Mesothelial cell of epicardium (in vitro differentiated cells): ENCODE results near the gene CREBRF. TPM values are rescaled to one million over a fixed set of nuclear protein-coding genes. Genes with fewer than 3 reads are reported as not detected.

Source experiments
- DNase-seq, 2 experiments: peaks; one replicate each; pipeline ENCODE4 v3.0.0; 2021; ENCODE audit warnings: low spot score in 2 of 2; ENCODE audit not compliant: unreplicated experiment in 2 of 2
- H3K27ac Mint-ChIP-seq: 2 replicates; pipeline ENCODE4 v1.8.0; 2021; ENCODE audit warnings: mixed read lengths
- H3K27me3 Mint-ChIP-seq: 2 replicates; pipeline ENCODE4 v1.8.0; 2021; ENCODE audit warnings: low read depth, mixed read lengths
- H3K36me3 Mint-ChIP-seq: 2 replicates; pipeline ENCODE4 v1.8.0; 2021; ENCODE audit warnings: mixed read lengths
- H3K4me1 Mint-ChIP-seq: 2 replicates; pipeline ENCODE4 v1.8.0; 2021; ENCODE audit warnings: mixed read lengths
- H3K4me3 Mint-ChIP-seq: 2 replicates; pipeline ENCODE4 v1.8.0; 2021; ENCODE audit warnings: mild to moderate bottlenecking, moderate library complexity, mixed read lengths
- H3K9me3 Mint-ChIP-seq: 2 replicates; pipeline ENCODE4 v1.8.0; 2021; ENCODE audit warnings: mixed read lengths
- total RNA-seq: library from RNA; stranded (reverse); gene quantifications from 3 replicates; pipeline ENCODE4 v1.2.1, GENCODE V29; 2021
- TF ChIP-seq, protein P1 (sequence below): fragments of 200-600 bp; sonication (generic); IDR thresholded peaks from one replicate; pipeline ENCODE4 v1.5.0; 2021; ENCODE audit warnings: antibody characterized with exemption; ENCODE audit not compliant: unreplicated experiment

The CREBRF gene
- total RNA-seq, 1 donor from 2014 or later: 20.3 TPM

DNA sequence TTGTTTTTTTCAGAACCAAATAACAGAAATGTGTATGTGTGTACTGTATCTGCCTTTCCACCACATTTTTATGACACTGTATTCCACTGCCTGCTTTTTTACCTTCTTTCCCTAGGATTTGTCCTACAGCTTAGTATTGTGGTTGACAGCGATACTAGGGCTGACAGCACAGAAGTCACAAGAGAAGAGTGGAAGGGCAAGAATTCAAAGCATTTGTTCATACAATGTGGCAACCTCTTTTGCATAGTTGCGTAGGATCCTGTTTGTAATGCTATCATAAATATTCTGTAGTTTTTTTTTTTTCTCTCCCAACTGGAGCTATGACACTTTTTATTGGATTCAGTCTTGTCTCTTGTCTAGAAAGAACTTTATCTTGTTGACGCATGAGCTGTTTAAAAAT lies 82.6 kb downstream of the CREBRF start:
- Mint-ChIP-seq H3K4me3 (no peak overlapping the region), H3K4me1 (no peaks in the 10 kb centered on the region)
- TF ChIP-seq, protein P1, sequence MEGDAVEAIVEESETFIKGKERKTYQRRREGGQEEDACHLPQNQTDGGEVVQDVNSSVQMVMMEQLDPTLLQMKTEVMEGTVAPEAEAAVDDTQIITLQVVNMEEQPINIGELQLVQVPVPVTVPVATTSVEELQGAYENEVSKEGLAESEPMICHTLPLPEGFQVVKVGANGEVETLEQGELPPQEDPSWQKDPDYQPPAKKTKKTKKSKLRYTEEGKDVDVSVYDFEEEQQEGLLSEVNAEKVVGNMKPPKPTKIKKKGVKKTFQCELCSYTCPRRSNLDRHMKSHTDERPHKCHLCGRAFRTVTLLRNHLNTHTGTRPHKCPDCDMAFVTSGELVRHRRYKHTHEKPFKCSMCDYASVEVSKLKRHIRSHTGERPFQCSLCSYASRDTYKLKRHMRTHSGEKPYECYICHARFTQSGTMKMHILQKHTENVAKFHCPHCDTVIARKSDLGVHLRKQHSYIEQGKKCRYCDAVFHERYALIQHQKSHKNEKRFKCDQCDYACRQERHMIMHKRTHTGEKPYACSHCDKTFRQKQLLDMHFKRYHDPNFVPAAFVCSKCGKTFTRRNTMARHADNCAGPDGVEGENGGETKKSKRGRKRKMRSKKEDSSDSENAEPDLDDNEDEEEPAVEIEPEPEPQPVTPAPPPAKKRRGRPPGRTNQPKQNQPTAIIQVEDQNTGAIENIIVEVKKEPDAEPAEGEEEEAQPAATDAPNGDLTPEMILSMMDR: no peak

DNA sequence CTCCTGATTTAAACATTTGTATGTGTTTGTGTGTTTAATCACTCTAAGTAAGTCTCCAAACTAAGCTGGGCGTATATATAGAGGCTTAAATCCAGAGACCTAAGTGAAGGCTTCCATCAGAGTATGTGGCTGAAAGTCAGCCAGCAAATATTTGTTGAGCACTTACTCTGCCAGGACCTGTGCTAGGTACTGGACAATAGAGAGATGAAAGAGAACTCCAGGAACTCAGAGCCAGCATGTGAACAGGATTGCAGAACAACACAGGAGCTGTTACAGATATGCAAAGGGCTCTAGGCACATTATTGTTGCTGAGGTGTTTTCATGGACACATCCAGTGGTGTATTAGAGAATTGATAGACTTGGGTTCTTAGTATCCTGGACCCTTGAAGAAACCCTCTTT lies 83.5 kb downstream of the CREBRF start:
- TF ChIP-seq, protein P1: no peak
- Mint-ChIP-seq H3K27me3 (no peaks in the 10 kb centered on the region), H3K36me3 (no peaks in the 10 kb centered on the region), H3K4me3 (no peak overlapping the region), H3K4me1 (peaks cover 3% of the 10 kb centered on the region), H3K9me3 (no peaks in the 10 kb centered on the region), H3K27ac (no peak overlapping the region)
- no peak for DNase-seq

More for the DNA sequence above, 82.6 kb downstream of the CREBRF start:
- Mint-ChIP-seq H3K27ac (no peak overlapping the region), H3K27me3 (no peaks in the 10 kb centered on the region), H3K36me3 (no peaks in the 10 kb centered on the region), H3K9me3 (no peaks in the 10 kb centered on the region)
- no peak for DNase-seq

DNA sequence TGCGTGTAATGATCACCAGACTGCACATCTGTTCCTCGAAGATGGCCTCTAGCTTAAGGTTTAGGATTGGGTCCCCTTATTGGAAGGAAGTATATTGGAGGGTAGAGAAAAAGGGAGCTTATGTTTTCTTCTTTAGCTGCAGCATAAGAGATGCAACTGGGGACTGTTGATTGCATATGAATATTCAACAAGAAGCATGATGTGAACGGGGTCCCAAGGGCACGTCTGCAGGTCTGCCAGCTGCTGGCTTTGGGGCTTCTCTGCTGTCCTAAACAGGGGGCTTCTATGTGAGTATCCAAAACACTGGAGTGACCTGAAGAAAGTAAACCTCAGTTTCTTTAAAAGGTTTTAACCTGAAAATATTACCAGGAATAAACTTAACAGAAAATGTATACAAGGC lies 84.6 kb downstream of the CREBRF start:
- H3K4me1 Mint-ChIP-seq: peaks cover 8% of the 10 kb centered on the region
- TF ChIP-seq, protein P1: no peak
- no peaks in the 10 kb centered on the region for H3K36me3 Mint-ChIP-seq
- H3K4me3 Mint-ChIP-seq: no peak overlapping the region
- H3K27me3 Mint-ChIP-seq: no peaks in the 10 kb centered on the region
- no peaks in the 10 kb centered on the region for H3K9me3 Mint-ChIP-seq
- DNase-seq: no peak
- H3K27ac Mint-ChIP-seq: no peak overlapping the region

DNA sequence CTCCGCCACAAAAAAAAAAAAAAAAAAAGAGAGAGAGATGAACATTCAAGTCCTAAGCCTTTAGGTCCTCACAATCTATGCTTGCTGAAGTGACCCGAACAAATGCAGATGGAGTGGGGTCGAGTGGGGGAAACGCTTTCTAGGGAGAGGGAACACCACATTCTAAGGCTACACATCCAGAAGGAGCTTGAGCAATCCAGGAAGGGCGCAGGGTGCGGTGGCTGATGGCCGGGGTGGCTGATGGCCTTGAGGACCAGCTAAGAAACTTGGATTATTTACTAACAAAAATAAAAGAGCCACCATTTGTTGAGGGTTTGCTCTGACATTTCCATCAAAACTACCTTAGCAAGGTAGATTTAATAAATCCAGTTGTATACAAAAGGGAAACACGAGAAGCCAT lies 87.4 kb downstream of the CREBRF start:
- Mint-ChIP-seq H3K27me3 (no peaks in the 10 kb centered on the region), H3K27ac (no peak overlapping the region), H3K9me3 (no peaks in the 10 kb centered on the region), H3K36me3 (peaks cover 3% of the 10 kb centered on the region), H3K4me1 (peaks cover 10% of the 10 kb centered on the region), H3K4me3 (no peak overlapping the region)
- TF ChIP-seq, protein P1: no peak
- DNase-seq: no peak

DNA sequence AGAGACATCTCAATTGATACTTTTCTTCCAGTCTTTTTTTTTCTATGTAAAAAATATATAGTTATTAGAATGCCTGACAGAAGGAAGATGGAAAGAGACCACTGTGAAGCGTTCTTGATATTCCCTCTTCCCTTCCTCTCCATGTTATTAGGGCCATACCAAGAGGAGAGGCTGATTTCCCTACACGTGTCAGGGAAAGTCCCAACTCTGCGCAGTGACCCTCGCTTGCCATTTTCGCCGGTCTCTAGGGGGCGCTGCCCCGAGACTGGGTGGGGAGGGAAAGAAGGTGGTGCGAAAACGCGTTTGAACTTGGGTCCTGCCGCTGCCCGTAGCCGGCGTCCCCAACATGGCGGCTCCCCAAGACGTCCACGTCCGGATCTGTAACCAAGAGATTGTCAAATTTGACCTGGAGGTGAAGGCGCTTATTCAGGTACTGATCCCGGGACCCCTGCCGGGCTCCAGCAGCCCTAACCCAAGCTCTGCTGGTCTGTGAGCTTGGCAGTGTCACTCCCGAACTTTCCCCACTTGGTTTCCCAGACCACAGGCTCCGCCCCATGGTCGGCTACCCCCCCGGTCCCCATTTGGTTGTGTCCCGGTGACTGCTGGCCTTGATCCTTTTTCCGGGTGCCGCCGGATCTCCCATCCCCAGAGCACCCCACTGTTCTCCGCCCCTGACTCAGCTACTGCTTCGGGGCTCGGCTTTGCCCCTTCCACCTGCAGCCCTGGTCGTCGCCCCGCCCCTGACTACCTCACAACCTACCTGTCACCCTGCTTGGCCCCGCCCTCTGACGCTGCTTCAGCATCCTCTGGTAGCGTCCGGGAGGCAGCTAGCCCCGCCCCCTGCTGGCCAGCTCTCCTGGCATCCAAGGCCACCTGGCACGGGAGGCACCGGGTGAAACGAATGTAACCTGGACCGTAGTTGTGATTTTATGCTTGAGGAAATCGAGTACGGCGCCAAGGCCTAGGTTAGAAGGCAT lies 88.3 kb downstream of the CREBRF start, which contains the start of gene BNIP1:
BNIP1 (plus strand) TSS at position 332 of the 977 bp plus-strand sequence; CDS start at position 347, 15 bp downstream.
- Mint-ChIP-seq H3K4me3 (peak within 1 kb of the TSS; percentile 97), H3K36me3 (peaks cover 13% of the 10 kb centered on the region), H3K27me3 (no peaks in the 10 kb centered on the region), H3K4me1 (peaks cover 10% of the 10 kb centered on the region), H3K27ac (peak within 1 kb of the TSS; percentile 99), H3K9me3 (peaks cover 4% of the 10 kb centered on the region)
- peak; percentile 96 to 98 for DNase-seq
- TF ChIP-seq, protein P1: peak; percentile 81
